RPMI8226 (cell line): ENCODE data around the gene FBXO33.

Experiments used
- DNase-seq: peaks from one replicate; pipeline ENCODE4 v3.0.0-alpha.2; 2015

FBXO33 gene

DNA sequence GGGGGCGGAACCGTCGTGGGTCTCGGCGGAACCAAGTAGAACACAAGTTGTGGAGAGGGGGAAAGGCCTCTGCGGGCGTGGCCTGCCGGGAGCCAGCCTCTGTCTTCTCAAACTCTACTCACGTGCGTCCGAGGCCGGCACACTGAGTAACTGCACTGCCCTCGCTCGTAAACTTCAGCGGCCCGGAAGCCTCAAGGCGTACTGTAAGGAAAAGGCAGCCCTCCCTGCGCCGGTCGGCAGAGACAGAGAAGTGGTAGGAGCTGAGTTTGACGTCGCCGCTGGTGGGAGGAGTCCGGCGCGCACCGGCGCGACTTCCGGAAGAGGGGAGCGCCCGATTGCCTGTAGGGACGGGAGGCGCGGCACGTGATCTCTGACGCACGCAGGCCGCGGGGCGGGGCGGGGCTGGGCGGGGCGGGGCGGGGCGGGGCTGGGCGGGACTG lies at the start of gene FBXO33:
Gene FBXO33, minus strand, starts transcription at position 255 of the 440 bp plus-strand sequence. CDS start 271 bp downstream, outside the sequence.
- DNase-seq: peak; percentile 92

- no peak for DNase-seq
Observed at GRCh38 chr14:39474416-39474911, 42.2 kb upstream of the FBXO33 start.

DNA sequence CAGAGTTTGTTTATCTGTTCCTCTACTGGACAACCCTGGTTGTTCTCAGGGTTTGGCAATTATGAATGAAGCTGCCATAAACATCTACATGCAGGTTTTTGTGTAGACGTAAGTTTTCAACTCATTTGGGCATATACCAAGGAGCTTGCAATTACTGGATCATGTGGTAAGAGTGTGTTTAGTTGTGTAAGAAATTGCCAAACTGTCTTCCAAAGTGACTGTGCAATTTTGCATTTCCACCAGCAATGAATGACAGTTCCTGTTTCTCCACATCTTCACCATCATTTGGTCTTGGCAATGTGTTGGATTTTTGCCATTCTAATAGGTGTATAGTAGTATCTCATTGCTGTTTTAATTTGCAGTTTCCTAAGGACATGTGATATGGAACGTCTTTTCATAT lies 39.8 kb upstream of the FBXO33 start:
- DNase-seq: no peak

GRCh38 chr14:39469094-39469710 lies 37.0 kb upstream of the FBXO33 start:
- peak; percentile 32 for DNase-seq

DNA sequence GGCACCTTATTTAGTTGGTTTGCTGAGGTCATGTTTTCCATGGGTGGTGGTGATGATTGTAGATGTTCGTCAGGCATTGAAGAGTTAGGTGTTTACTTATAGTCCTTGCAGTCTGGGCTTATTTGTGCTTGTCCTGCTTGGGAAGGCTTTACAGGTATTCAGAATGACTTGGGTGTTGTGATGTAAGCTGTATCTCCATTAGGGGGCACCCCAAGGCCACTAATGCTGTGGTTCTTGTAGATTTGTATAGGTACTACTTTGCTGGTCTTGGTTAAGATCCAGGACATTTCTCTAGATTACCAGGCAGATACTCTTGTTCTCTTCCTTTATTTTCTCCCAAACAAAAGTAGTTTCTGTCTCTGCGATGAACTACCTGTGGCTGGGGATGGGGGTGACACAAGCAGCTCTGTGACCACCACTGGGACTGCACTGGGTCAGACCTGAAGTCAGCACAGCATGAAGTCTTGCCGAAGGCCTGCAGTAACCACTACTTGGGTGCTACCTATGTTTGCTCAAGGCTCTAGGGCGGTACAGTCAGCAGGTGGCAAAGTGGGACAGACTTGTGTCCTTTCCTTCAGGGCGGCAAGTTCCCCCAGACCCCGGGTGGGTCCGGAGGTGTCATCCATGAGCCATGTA lies 35.8 kb upstream of the FBXO33 start:
- DNase-seq: peak; percentile 10

- no peak for DNase-seq
Observed at GRCh38 chr14:39459795-39460478, 27.7 kb upstream of the FBXO33 start.

DNA sequence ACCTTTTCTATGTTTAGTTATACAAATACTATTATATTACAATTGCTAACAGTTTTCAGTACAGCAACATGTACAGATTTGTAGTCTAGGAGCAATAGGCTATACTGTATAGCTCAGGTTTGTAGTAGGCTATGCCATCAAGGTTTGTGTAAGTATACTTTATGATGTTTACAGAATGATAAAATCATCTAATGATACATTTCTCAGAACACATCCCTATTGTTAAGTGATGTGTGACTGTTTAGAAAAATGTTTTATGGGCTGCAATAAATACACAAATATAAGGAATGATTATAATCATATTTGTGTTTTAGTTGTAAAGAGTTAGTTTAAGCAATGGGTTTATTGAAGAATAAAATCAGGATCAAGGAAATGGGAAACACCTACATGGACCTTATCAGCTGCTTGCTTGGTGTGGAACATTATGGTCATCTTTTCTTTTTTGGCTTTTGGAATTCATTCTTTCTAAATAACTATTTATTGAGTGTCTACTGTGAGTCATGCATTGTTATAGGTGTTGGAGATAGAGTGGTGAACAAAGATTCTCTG lies 24.5 kb upstream of the FBXO33 start:
- DNase-seq: no peak

DNA sequence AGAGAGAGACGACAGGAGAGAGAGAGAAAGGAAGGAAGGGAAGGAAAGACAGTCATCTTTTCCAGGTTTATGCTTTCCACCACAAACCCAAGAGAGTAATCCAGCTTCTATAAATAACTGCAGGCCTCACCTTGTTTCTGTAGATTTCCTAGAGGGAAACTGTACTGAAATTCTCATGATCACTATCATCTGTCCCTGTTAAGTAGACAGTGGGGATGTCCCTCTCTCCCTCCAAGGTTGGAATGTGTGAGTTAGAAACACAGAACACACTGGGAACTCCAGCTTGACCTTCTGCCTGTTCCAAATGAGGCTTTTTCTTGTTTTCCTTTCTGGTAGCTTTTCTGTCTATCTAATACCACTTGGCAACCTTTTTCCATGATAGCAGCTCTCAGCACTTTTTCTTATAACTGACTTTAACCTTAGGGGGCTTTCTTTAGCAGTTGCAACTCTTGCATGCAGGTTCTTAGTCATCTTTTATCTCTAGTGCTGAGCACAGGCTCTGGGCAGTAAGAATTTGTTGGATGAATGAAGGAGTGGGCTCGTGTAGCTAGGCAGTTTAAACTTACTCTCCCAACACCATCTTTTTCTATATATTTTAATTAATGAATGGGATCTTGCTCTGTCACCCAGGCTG lies 22.8 kb upstream of the FBXO33 start:
- DNase-seq: no peak

DNA sequence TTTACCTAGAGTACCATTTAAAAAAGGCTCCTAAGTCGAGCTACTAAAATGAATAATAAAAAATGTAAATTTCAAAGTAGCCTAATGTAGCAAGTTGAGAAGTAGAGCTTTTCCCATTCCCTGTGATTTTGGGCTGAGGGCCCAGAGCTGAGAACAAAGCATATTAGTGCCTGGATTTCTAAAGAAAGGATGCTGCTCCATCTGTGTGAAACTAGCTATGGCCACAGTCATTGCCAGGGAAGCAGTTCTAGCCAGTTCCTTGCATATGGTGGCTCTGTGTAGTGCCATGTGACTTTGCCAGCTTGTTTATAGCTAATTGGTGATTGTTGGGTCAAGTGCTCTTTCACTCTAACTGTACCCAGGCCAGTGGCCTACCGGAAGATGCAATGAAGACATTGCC lies 20.4 kb upstream of the FBXO33 start:
- no peak for DNase-seq

- DNase-seq: no peak
Observed at GRCh38 chr14:39451811-39452210, 19.6 kb upstream of the FBXO33 start.

GRCh38 chr14:39447175-39447661 lies 15.0 kb upstream of the FBXO33 start:
- no peak for DNase-seq

DNA sequence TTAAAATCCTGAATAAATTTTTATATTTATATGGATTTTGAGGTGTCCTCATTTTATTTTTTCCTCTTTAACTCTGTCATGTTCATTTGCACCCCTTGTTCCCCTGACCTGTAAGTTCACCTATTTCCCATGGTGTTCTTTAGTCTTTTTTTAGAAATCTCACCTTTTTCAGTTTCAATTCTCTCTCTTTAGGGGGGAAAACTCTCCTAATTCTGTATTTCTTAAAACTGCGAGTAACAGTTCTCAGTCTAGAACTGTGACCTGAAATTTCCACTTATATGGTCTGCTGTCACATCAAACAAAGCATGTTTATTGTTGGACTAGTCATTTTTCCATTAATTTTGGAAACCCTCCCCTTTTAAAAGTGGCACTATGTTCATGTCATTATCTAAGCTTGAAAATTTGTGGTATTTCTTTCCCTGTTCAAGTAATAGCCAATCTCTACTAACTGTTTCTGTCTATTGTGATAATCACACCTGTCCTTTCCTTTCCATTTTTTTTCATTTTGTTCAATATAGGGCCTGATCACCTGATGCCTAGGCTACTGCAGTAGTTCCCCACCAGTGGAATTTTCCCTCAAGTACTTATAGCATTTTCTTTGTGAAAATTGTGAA lies 14.0 kb upstream of the FBXO33 start:
- no peak for DNase-seq

GRCh38 chr14:39442293-39442692 lies 10.1 kb upstream of the FBXO33 start:
- no peak for DNase-seq

- DNase-seq: no peak
Observed at GRCh38 chr14:39441805-39442204, 9.6 kb upstream of the FBXO33 start.

GRCh38 chr14:39440975-39441374 lies 8.7 kb upstream of the FBXO33 start:
- no peak for DNase-seq

- DNase-seq: no peak
Observed at GRCh38 chr14:39435241-39435640, 3.0 kb upstream of the FBXO33 start.

DNA sequence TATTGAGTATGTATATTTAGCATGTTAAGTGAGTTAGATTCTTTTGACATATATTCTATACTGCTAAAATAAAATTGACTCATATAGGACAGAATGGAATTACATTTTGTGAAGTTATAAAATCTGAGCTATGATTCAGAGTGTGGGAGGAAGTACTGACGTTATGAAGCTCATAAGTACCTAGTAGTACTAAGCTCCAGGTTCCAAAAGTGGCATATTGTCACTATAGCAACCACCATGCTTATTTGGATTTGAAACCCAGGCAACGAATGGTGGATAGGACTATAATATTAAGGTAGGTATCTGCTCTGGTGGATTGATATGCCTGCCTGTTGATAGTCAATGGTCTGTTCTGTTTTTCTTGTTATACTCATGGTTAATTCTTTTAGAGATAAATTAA lies 2.2 kb upstream of the FBXO33 start:
- no peak for DNase-seq

DNA sequence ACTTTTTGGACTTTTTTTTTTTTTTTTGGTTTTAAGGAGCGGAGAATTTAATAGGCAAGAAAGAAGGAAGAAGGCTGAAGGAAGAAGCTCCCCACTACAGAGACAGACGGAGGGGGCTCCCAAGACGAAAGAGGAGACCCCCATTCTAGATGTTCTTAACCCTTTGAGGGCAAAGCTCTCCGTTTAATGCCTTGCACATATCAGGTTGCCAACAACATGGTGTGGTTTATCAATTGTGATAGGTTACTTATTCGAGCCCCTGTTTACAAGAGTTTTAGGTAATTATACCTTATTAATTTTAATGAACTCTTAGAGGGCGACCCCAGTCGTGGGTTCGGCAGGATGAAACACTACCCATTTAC lies 1.2 kb upstream of the FBXO33 start:
- DNase-seq: no peak

DNA sequence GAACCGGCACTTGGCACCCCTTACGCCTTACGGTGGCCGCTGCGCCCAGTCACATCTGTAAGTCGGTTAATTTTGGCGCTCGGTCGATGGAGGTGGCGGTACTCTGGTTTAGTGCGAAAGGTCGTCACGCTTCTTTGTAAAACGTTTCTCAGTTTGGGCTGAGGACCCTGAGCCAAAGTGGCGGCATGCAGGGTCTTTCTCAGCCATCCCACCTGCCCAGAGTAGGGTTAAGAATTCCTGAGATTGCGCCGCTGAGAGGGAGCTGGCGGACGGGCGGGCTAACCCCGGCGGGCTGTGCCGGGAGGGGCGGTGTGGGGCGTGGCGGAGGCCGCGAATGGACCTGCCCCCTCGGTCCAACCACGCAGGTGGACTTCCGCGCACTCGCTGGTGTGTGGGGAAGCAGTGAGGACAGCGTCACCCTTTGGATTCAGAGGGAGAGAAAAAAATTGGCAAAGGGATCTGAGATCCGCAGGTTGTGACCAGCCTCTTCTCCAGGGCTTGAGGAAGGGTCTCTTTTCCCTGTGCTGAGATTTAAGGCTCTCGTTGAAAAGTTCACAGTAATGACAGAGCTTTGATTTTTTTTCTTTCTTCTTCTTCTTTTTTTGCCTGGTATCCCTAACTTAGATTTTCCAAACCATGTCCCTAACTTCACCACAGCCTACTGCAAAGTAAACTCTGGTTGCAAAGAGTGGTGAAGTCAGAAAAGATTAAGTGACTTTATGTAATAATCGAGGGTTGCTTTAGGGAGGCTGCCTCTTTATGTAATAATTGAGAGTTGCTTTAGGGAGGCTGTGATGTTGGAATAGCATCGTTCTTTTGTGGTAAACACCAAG lies 602 bp upstream of the FBXO33 start:
- DNase-seq: peak; percentile 88

GRCh38 chr14:39431416-39432178 lies 636 bp downstream of the FBXO33 start:
- DNase-seq: peak; percentile 51
